Measurements from ENCODE around the gene LRSAM1.

LRSAM1 gene

GRCh38 chr9:127446713-127447415 is 4.4 kb upstream of the LRSAM1 start:
- Histone ChIP-seq H3K27me3 (ENCODE audit: control insufficient read depth in 5 of 5, insufficient read depth in 4 of 5, low read length in 5 of 5) (no peaks in the 10 kb centered on the region), H3K4me3 (ENCODE audit: low read depth in 1 of 5, low read length in 5 of 5) (no peak overlapping the region), H3K9me3 (ENCODE audit: control insufficient read depth in 5 of 5, low read length in 5 of 5) (peaks cover 0 to 13% (median 10%) of the 10 kb centered on the region in 5 donors), H3K36me3 (ENCODE audit: control insufficient read depth in 5 of 5, insufficient read depth in 5 of 5, low read length in 5 of 5) (peaks cover 10 to 71% (median 65%) of the 10 kb centered on the region in 5 donors), H3K4me1 (ENCODE audit: control insufficient read depth in 5 of 5, insufficient read depth in 5 of 5, low read length in 5 of 5) (peaks cover 8 to 36% (median 33%) of the 10 kb centered on the region in 5 donors), H3K9ac (ENCODE audit: low read length in 5 of 5) (no peak overlapping the region), H3K27ac (ENCODE audit: low read depth, low read length) (no peak overlapping the region)

- peaks cover 0 to 13% (median 10%) of the 10 kb centered on the region in 5 donors for H3K9me3 ChIP-seq (ENCODE audit: control insufficient read depth in 5 of 5, low read length in 5 of 5)
- no peak overlapping the region for H3K9ac ChIP-seq (ENCODE audit: low read length in 5 of 5)
- peaks cover 8 to 43% (median 40%) of the 10 kb centered on the region in 5 donors for H3K4me1 ChIP-seq (ENCODE audit: control insufficient read depth in 5 of 5, insufficient read depth in 5 of 5, low read length in 5 of 5)
- H3K27me3 ChIP-seq (ENCODE audit: control insufficient read depth in 5 of 5, insufficient read depth in 4 of 5, low read length in 5 of 5), result no peaks in the 10 kb centered on the region
- H3K36me3 ChIP-seq (ENCODE audit: control insufficient read depth in 5 of 5, insufficient read depth in 5 of 5, low read length in 5 of 5), result peaks cover 10 to 68% (median 62%) of the 10 kb centered on the region in 5 donors
- no peak overlapping the region for H3K27ac ChIP-seq (ENCODE audit: low read depth, low read length)
- no peak overlapping the region for H3K4me3 ChIP-seq (ENCODE audit: low read depth in 1 of 5, low read length in 5 of 5)
Observed at GRCh38 chr9:127447416-127448111, 3.7 kb upstream of the LRSAM1 start.

- Histone ChIP-seq H3K4me3 (ENCODE audit: low read depth in 1 of 5, low read length in 5 of 5) (no peak overlapping the region), H3K27ac (ENCODE audit: low read depth, low read length) (peak overlapping the region; percentile 92), H3K36me3 (ENCODE audit: control insufficient read depth in 5 of 5, insufficient read depth in 5 of 5, low read length in 5 of 5) (peaks cover 10 to 61% (median 58%) of the 10 kb centered on the region in 5 donors), H3K9ac (ENCODE audit: low read length in 5 of 5) (no peak overlapping the region), H3K4me1 (ENCODE audit: control insufficient read depth in 5 of 5, insufficient read depth in 5 of 5, low read length in 5 of 5) (peaks cover 8 to 50% (median 42%) of the 10 kb centered on the region in 5 donors), H3K9me3 (ENCODE audit: control insufficient read depth in 5 of 5, low read length in 5 of 5) (peaks cover 0 to 13% (median 10%) of the 10 kb centered on the region in 5 donors), H3K27me3 (ENCODE audit: control insufficient read depth in 5 of 5, insufficient read depth in 4 of 5, low read length in 5 of 5) (no peaks in the 10 kb centered on the region)
Observed at GRCh38 chr9:127448112-127448805, 3.1 kb upstream of the LRSAM1 start.

- H3K4me1 ChIP-seq (ENCODE audit: control insufficient read depth in 5 of 5, insufficient read depth in 5 of 5, low read length in 5 of 5), result peaks cover 8 to 51% (median 42%) of the 10 kb centered on the region in 5 donors
- peak overlapping the region; percentile 92 for H3K27ac ChIP-seq (ENCODE audit: low read depth, low read length)
- H3K9me3 ChIP-seq (ENCODE audit: control insufficient read depth in 5 of 5, low read length in 5 of 5), result peaks cover 0 to 6% (median 5%) of the 10 kb centered on the region in 5 donors
- peak overlapping the region; percentile 79 to 98 (median 93) for H3K9ac ChIP-seq (ENCODE audit: low read length in 5 of 5)
- no peaks in the 10 kb centered on the region for H3K27me3 ChIP-seq (ENCODE audit: control insufficient read depth in 5 of 5, insufficient read depth in 4 of 5, low read length in 5 of 5)
- H3K36me3 ChIP-seq (ENCODE audit: control insufficient read depth in 5 of 5, insufficient read depth in 5 of 5, low read length in 5 of 5), result peaks cover 10 to 57% (median 54%) of the 10 kb centered on the region in 5 donors
- H3K4me3 ChIP-seq (ENCODE audit: low read depth in 1 of 5, low read length in 5 of 5), result peak overlapping the region; percentile 48 to 92 (median 87)
Observed at GRCh38 chr9:127449332-127449966, 1.9 kb upstream of the LRSAM1 start.

- Histone ChIP-seq H3K4me3 (ENCODE audit: low read depth in 1 of 5, low read length in 5 of 5) (peak overlapping the region; percentile 48 to 92 (median 87)), H3K9me3 (ENCODE audit: control insufficient read depth in 5 of 5, low read length in 5 of 5) (no peaks in the 10 kb centered on the region), H3K9ac (ENCODE audit: low read length in 5 of 5) (peak overlapping the region; percentile 79 to 98 (median 93)), H3K27ac (ENCODE audit: low read depth, low read length) (peak overlapping the region; percentile 92), H3K4me1 (ENCODE audit: control insufficient read depth in 5 of 5, insufficient read depth in 5 of 5, low read length in 5 of 5) (peaks cover 8 to 57% (median 42%) of the 10 kb centered on the region in 5 donors), H3K36me3 (ENCODE audit: control insufficient read depth in 5 of 5, insufficient read depth in 5 of 5, low read length in 5 of 5) (peaks cover 10 to 55% (median 48%) of the 10 kb centered on the region in 5 donors), H3K27me3 (ENCODE audit: control insufficient read depth in 5 of 5, insufficient read depth in 4 of 5, low read length in 5 of 5) (no peaks in the 10 kb centered on the region)
Observed at GRCh38 chr9:127450243-127450760, 1.0 kb upstream of the LRSAM1 start.

GRCh38 chr9:127451608-127451857 is 223 bp downstream of the LRSAM1 start:
- Histone ChIP-seq H3K4me3 (ENCODE audit: low read depth in 1 of 5, low read length in 5 of 5) (peak overlapping the region; percentile 79 to 92 (median 87)), H3K27me3 (ENCODE audit: control insufficient read depth in 5 of 5, insufficient read depth in 4 of 5, low read length in 5 of 5) (no peaks in the 10 kb centered on the region), H3K9me3 (ENCODE audit: control insufficient read depth in 5 of 5, low read length in 5 of 5) (no peaks in the 10 kb centered on the region), H3K9ac (ENCODE audit: low read length in 5 of 5) (peak overlapping the region; percentile 78 to 95 (median 93)), H3K36me3 (ENCODE audit: control insufficient read depth in 5 of 5, insufficient read depth in 5 of 5, low read length in 5 of 5) (peaks cover 8 to 48% (median 36%) of the 10 kb centered on the region in 5 donors), H3K4me1 (ENCODE audit: control insufficient read depth in 5 of 5, insufficient read depth in 5 of 5, low read length in 5 of 5) (peaks cover 8 to 62% (median 40%) of the 10 kb centered on the region in 5 donors), H3K27ac (ENCODE audit: low read depth, low read length) (peak overlapping the region; percentile 92)

- peaks cover 8 to 62% (median 40%) of the 10 kb centered on the region in 5 donors for H3K4me1 ChIP-seq (ENCODE audit: control insufficient read depth in 5 of 5, insufficient read depth in 5 of 5, low read length in 5 of 5)
- H3K9me3 ChIP-seq (ENCODE audit: control insufficient read depth in 5 of 5, low read length in 5 of 5), result no peaks in the 10 kb centered on the region
- H3K4me3 ChIP-seq (ENCODE audit: low read depth in 1 of 5, low read length in 5 of 5), result peak overlapping the region; percentile 79 to 92 (median 87)
- H3K36me3 ChIP-seq (ENCODE audit: control insufficient read depth in 5 of 5, insufficient read depth in 5 of 5, low read length in 5 of 5), result peaks cover 4 to 45% (median 33%) of the 10 kb centered on the region in 5 donors
- peak overlapping the region; percentile 78 to 95 (median 93) for H3K9ac ChIP-seq (ENCODE audit: low read length in 5 of 5)
- H3K27ac ChIP-seq (ENCODE audit: low read depth, low read length), result peak overlapping the region; percentile 92
- no peaks in the 10 kb centered on the region for H3K27me3 ChIP-seq (ENCODE audit: control insufficient read depth in 5 of 5, insufficient read depth in 4 of 5, low read length in 5 of 5)
Observed at GRCh38 chr9:127451858-127452656, 747 bp downstream of the LRSAM1 start.

- no peaks in the 10 kb centered on the region for H3K27me3 ChIP-seq (ENCODE audit: control insufficient read depth in 5 of 5, insufficient read depth in 4 of 5, low read length in 5 of 5)
- peak overlapping the region in 3 of 5 donors; percentile 27 to 92 (median 92) for H3K4me3 ChIP-seq (ENCODE audit: low read depth in 1 of 5, low read length in 5 of 5)
- H3K9ac ChIP-seq (ENCODE audit: low read length in 5 of 5), result no peak overlapping the region
- H3K27ac ChIP-seq (ENCODE audit: low read depth, low read length), result no peak overlapping the region
- H3K9me3 ChIP-seq (ENCODE audit: control insufficient read depth in 5 of 5, low read length in 5 of 5), result no peaks in the 10 kb centered on the region
- peaks cover 4 to 45% (median 32%) of the 10 kb centered on the region in 5 donors for H3K36me3 ChIP-seq (ENCODE audit: control insufficient read depth in 5 of 5, insufficient read depth in 5 of 5, low read length in 5 of 5)
- peaks cover 8 to 62% (median 40%) of the 10 kb centered on the region in 5 donors for H3K4me1 ChIP-seq (ENCODE audit: control insufficient read depth in 5 of 5, insufficient read depth in 5 of 5, low read length in 5 of 5)
Observed at GRCh38 chr9:127452691-127453090, 1.4 kb downstream of the LRSAM1 start.

All from subcutaneous abdominal adipose tissue (tissue), 5 donors.